ENCODE measurements around the gene PDE4C. TPM values are rescaled to one million over a fixed set of nuclear protein-coding genes. Genes with fewer than 3 reads are reported as not detected.

PDE4C gene
- total and polyA plus RNA-seq, 10 of the 15 experiments (the other 5 are each of a cell fraction or from before 2014, with no cell fraction given): 0.08 to 0.73 (median 0.34) TPM

DNA sequence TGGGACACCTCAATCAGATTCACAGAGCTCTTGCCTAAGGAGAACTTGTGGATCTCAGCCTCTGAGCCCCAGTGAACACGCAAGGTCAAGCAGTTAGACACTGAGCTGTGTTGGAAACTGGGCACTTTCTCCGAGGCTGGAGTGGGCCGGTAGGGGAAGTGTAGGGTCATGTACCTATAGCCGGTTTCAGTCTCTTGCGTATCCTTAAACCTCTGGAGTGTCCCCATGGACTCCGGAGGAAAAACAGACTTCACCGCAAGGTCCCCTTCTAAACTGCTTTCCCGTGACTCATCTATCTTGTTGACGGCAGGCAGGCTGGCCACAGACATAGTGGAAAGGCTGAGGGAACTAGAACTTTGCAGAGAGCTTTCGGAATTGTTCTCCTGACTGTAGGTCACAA lies 36.7 kb upstream of the PDE4C start (continued):
- no peak for TF ChIP-seq TCF3 (IDR thresholded peaks at IDR 0.05; ENCODE audit: borderline replicate concordance, insufficient read depth, low read depth, low read length)
- no peak for TF ChIP-seq CBFB (IDR thresholded peaks at IDR 0.05; ENCODE audit: low read depth)
- no peak for TF ChIP-seq CHD1 (IDR thresholded peaks at IDR 0.05; ENCODE audit: low read depth, low read length)
- TF ChIP-seq, protein P1, sequence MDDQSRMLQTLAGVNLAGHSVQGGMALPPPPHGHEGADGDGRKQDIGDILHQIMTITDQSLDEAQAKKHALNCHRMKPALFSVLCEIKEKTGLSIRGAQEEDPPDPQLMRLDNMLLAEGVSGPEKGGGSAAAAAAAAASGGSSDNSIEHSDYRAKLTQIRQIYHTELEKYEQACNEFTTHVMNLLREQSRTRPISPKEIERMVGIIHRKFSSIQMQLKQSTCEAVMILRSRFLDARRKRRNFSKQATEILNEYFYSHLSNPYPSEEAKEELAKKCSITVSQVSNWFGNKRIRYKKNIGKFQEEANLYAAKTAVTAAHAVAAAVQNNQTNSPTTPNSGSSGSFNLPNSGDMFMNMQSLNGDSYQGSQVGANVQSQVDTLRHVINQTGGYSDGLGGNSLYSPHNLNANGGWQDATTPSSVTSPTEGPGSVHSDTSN (IDR thresholded peaks at IDR 0.05; ENCODE audit: insufficient replicate concordance, low read depth, low read length): no peak

DNA sequence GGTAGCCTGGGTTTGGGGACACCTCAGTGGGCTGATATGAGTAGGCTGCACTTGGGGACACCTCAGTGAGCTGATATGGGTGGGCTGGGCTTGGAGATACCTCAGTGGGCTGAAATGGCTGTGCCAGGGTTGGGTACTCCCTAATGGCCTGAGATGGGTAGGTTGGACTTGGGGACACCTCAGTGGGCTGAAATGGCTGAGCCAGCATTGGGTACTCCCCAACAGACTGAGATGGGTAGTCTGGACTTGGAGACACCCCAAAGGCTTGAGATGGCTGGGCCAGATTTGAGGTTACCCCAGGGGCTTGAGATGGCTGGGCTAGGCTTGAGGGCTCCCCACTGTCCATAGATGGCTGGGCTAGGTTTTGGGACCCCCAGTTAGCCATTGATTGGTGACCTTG lies 35.9 kb upstream of the PDE4C start:
- POLR2A ChIA-PET: no interaction called here

More for the DNA sequence above, 35.9 kb upstream of the PDE4C start:
- FAIRE-seq (no peak), ATAC-seq (no peak), DNase-seq (ENCODE audit: low read depth, low spot score) (no peak)
- H3K4me1 ChIP-seq (ENCODE audit: control insufficient read depth, insufficient read depth, low read length): no peaks in the 10 kb centered on the region
- ChIA-PET CTCF (interaction anchor here (1.1 to 3.0 kb wide), 3 partner anchors 10 to 67 kb away, joined by 3 to 13 read pairs (median 6); no protein-coding TSS in a partner anchor), RAD21 (ENCODE audit: unreplicated experiment) (interaction anchor here (1.3 to 1.6 kb wide), 3 partner anchors 8 to 38 kb away, joined by 3 to 4 read pairs (median 3); no protein-coding TSS in a partner anchor), SMC1A (ENCODE audit: uncharacterized antibody, unreplicated experiment) (interaction anchor here (1.2 kb wide), 1 partner anchor 10 kb away, joined by 4 read pairs; no protein-coding TSS in a partner anchor)
- no peak overlapping the region for H3K4me2 ChIP-seq (ENCODE audit: control insufficient read depth, insufficient read depth)
- H3K27ac ChIP-seq (ENCODE audit: control insufficient read depth, insufficient read depth): no peak overlapping the region
- H3K4me3 ChIP-seq: no peak overlapping the region
- no TSS peak for BruUV-seq (replicated peaks)
- H3K9me3 ChIP-seq (replicated peaks; ENCODE audit: control insufficient read depth, insufficient read depth, low read length): no peaks in the 10 kb centered on the region
- intact Hi-C loops (cut with micrococcal nuclease; ENCODE audit: unreplicated experiment) (no loop called here), in situ Hi-C loops (cut with MboI) (no loop called here)
- no peak overlapping the region for H2AFZ ChIP-seq (ENCODE audit: control insufficient read depth, low read depth, low read length)
- H3K9ac ChIP-seq (ENCODE audit: control insufficient read depth, insufficient read depth, low read length): no peak overlapping the region
- H3K79me2 ChIP-seq (ENCODE audit: control insufficient read depth, insufficient read depth, low read length): no peaks in the 10 kb centered on the region
- H3K27me3 ChIP-seq (replicated peaks in 1 of 2; ENCODE audit: control insufficient read depth in 2 of 2, insufficient read depth in 2 of 2, low read length in 1 of 2): no peaks in the 10 kb centered on the region
- no peaks in the 10 kb centered on the region for H4K20me1 ChIP-seq (ENCODE audit: control insufficient read depth, insufficient read depth)
- no peaks in the 10 kb centered on the region for H3K36me3 ChIP-seq (ENCODE audit: control insufficient read depth in 2 of 2, insufficient read depth in 2 of 2, low read length in 1 of 2)
- TF ChIP-seq JUND (IDR thresholded peaks at IDR 0.05; ENCODE audit: low read depth, low read length): no peak
- TF ChIP-seq ZSCAN29 (IDR thresholded peaks at IDR 0.05): no peak
- TF ChIP-seq SUZ12 (IDR thresholded peaks at IDR 0.05; ENCODE audit: unreplicated experiment): no peak
- TF ChIP-seq ETV6 (conservative IDR thresholded peaks at IDR 0.05 in 1 of 2, IDR thresholded peaks at IDR 0.05 in 1 of 2; ENCODE audit: borderline replicate concordance in 1 of 2, low read depth in 1 of 2): no peak
- no peak for TF ChIP-seq CBFB (IDR thresholded peaks at IDR 0.05; ENCODE audit: low read depth)
- TF ChIP-seq NR2C1 (IDR thresholded peaks at IDR 0.05): no peak
- no peak for TF ChIP-seq SP1 (IDR thresholded peaks at IDR 0.05; ENCODE audit: low read depth, low read length)
- TF ChIP-seq, protein P2, sequence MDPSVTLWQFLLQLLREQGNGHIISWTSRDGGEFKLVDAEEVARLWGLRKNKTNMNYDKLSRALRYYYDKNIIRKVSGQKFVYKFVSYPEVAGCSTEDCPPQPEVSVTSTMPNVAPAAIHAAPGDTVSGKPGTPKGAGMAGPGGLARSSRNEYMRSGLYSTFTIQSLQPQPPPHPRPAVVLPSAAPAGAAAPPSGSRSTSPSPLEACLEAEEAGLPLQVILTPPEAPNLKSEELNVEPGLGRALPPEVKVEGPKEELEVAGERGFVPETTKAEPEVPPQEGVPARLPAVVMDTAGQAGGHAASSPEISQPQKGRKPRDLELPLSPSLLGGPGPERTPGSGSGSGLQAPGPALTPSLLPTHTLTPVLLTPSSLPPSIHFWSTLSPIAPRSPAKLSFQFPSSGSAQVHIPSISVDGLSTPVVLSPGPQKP (IDR thresholded peaks at IDR 0.05; ENCODE audit: low read depth, low read length): no peak
- TF ChIP-seq ZNF207 (IDR thresholded peaks at IDR 0.05; ENCODE audit: borderline replicate concordance): no peak
- TF ChIP-seq NRF1 (conservative IDR thresholded peaks at IDR 0.05; ENCODE audit: low read depth, low read length): no peak
- no peak for TF ChIP-seq CREM (IDR thresholded peaks at IDR 0.05; ENCODE audit: low read depth)
- TF ChIP-seq POU2F2 (IDR thresholded peaks at IDR 0.05; ENCODE audit: borderline replicate concordance, low read depth, low read length): no peak
